ENCODE measurements around the gene TAS2R13. TPM values are rescaled to one million over a fixed set of nuclear protein-coding genes. Genes with fewer than 3 reads are reported as not detected.

The TAS2R13 gene
- total and polyA plus RNA-seq, 2 experiments from 2014 or later: 3.2 TPM; not detected in 1

GRCh38 chr12:10901427-10901826 lies 7.9 kb downstream of the TAS2R13 start:
- TF ChIP-seq EZH2 (IDR thresholded peaks at IDR 0.05; ENCODE audit: borderline replicate concordance) (no peak), CTCF (IDR thresholded peaks at IDR 0.05; ENCODE audit: poor library complexity) (peak; percentile 8)
- H3K9me2 ChIP-seq (replicated peaks; ENCODE audit: insufficient read depth): no peaks in the 10 kb centered on the region
- no peaks in the 10 kb centered on the region for H4K20me1 ChIP-seq (ENCODE audit: insufficient read depth, poor library complexity, severe bottlenecking)
- peaks cover 20% of the 10 kb centered on the region for H3K79me2 ChIP-seq
- H3K4me1 ChIP-seq (ENCODE audit: insufficient read depth): peaks cover 4% of the 10 kb centered on the region
- 96% methylated on average over 1 of the region's 1 CpG for WGBS (ENCODE audit: low lambda C conversion rate, missing lambda C conversion rate)
- DNase-seq (ENCODE audit: low spot score): no peak
- no peaks in the 10 kb centered on the region for H3K27me3 ChIP-seq
- no peak overlapping the region for H3K4me2 ChIP-seq
- no peak overlapping the region for H2AFZ ChIP-seq
- no peak overlapping the region for H3K27ac ChIP-seq
- no peaks in the 10 kb centered on the region for H3K36me3 ChIP-seq (replicated peaks; ENCODE audit: insufficient read depth, low read depth)
- no peak overlapping the region for H3K4me3 ChIP-seq
- peaks cover 11% of the 10 kb centered on the region for H3K9me3 ChIP-seq (ENCODE audit: low read depth)

- Histone ChIP-seq H3K4me3 (no peak overlapping the region), H4K20me1 (ENCODE audit: insufficient read depth, poor library complexity, severe bottlenecking) (no peaks in the 10 kb centered on the region), H2AFZ (no peak overlapping the region), H3K79me2 (peaks cover 20% of the 10 kb centered on the region), H3K9me3 (ENCODE audit: low read depth) (peaks cover 11% of the 10 kb centered on the region), H3K4me2 (no peak overlapping the region), H3K36me3 (replicated peaks; ENCODE audit: insufficient read depth, low read depth) (no peaks in the 10 kb centered on the region), H3K4me1 (ENCODE audit: insufficient read depth) (peaks cover 4% of the 10 kb centered on the region), H3K9me2 (replicated peaks; ENCODE audit: insufficient read depth) (no peaks in the 10 kb centered on the region), H3K27me3 (no peaks in the 10 kb centered on the region), H3K27ac (no peak overlapping the region)
- TF ChIP-seq CTCF (IDR thresholded peaks at IDR 0.05; ENCODE audit: poor library complexity) (no peak), EZH2 (IDR thresholded peaks at IDR 0.05; ENCODE audit: borderline replicate concordance) (no peak), EZH2phosphoT487 (IDR thresholded peaks at IDR 0.05; ENCODE audit: low read depth, severe bottlenecking, unreplicated experiment) (no peak)
- WGBS (ENCODE audit: low lambda C conversion rate, missing lambda C conversion rate): 100% methylated on average over 1 of the region's 1 CpG
- no peak for DNase-seq (ENCODE audit: low spot score)
Observed at GRCh38 chr12:10900972-10901371, 8.4 kb downstream of the TAS2R13 start.

DNA sequence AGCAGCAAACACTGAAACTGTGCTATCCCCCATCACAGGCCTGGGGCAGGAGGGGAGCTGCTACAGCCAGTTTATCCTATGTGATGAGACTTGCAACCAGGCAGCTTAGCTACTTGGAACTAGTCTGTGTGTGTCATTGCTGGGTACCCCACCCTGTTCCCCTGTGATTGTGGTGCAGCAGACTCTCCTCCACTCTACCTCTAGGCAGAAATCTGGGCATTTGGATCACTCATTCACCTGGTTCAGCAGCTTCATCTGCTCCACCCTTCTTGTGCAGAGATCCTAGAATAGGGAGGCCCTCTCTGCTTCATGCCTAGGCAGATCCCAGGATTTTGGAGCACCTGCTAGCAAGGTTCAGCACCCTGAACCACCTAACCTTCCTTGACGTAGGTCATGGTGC lies 8.8 kb downstream of the TAS2R13 start:
- DNase-seq (ENCODE audit: low spot score): no peak
- H3K36me3 ChIP-seq (replicated peaks; ENCODE audit: insufficient read depth, low read depth): no peaks in the 10 kb centered on the region
- TF ChIP-seq EZH2 (IDR thresholded peaks at IDR 0.05; ENCODE audit: borderline replicate concordance) (no peak), CTCF (IDR thresholded peaks at IDR 0.05; ENCODE audit: poor library complexity) (no peak)

GRCh38 chr12:10896854-10897253 lies 12.5 kb downstream of the TAS2R13 start:
- H3K79me2 ChIP-seq: peaks cover under 1% of the 10 kb centered on the region
- no peaks in the 10 kb centered on the region for H4K20me1 ChIP-seq (ENCODE audit: insufficient read depth, poor library complexity, severe bottlenecking)
- no peaks in the 10 kb centered on the region for H3K9me2 ChIP-seq (replicated peaks; ENCODE audit: insufficient read depth)
- 92% methylated on average over 5 of the region's 5 CpGs for WGBS (ENCODE audit: low lambda C conversion rate, missing lambda C conversion rate)
- no peak for TF ChIP-seq CTCF (IDR thresholded peaks at IDR 0.05; ENCODE audit: poor library complexity)
- no peak for DNase-seq (ENCODE audit: low spot score)
- no peak overlapping the region for H3K4me3 ChIP-seq
- no peaks in the 10 kb centered on the region for H3K36me3 ChIP-seq (replicated peaks; ENCODE audit: insufficient read depth, low read depth)
- no peak overlapping the region for H3K4me2 ChIP-seq
- H2AFZ ChIP-seq: no peak overlapping the region
- peaks cover 12% of the 10 kb centered on the region for H3K4me1 ChIP-seq (ENCODE audit: insufficient read depth)
- no peaks in the 10 kb centered on the region for H3K9me3 ChIP-seq (ENCODE audit: low read depth)
- H3K27me3 ChIP-seq: no peaks in the 10 kb centered on the region
- no peak overlapping the region for H3K27ac ChIP-seq

More for the DNA sequence above, 8.8 kb downstream of the TAS2R13 start:
- H3K9me3 ChIP-seq (ENCODE audit: low read depth): peaks cover 11% of the 10 kb centered on the region
- no peak overlapping the region for H2AFZ ChIP-seq
- H3K9me2 ChIP-seq (replicated peaks; ENCODE audit: insufficient read depth): no peaks in the 10 kb centered on the region
- H4K20me1 ChIP-seq (ENCODE audit: insufficient read depth, poor library complexity, severe bottlenecking): no peaks in the 10 kb centered on the region
- H3K4me1 ChIP-seq (ENCODE audit: insufficient read depth): peaks cover 4% of the 10 kb centered on the region
- WGBS (ENCODE audit: low lambda C conversion rate, missing lambda C conversion rate): 93% methylated on average over 1 of the region's 1 CpG
- H3K27ac ChIP-seq: no peak overlapping the region
- no peak overlapping the region for H3K4me2 ChIP-seq
- no peak overlapping the region for H3K4me3 ChIP-seq
- no peaks in the 10 kb centered on the region for H3K27me3 ChIP-seq
- peaks cover 20% of the 10 kb centered on the region for H3K79me2 ChIP-seq

Measured in hepatocyte (in vitro differentiated cells).